ENCODE results near the gene DUS4L. TPM values are rescaled to one million over a fixed set of nuclear protein-coding genes. Genes with fewer than 3 reads are reported as not detected.

The DUS4L gene
- total RNA-seq, 1 donor from 2014 or later, result 14.2 TPM

DNA sequence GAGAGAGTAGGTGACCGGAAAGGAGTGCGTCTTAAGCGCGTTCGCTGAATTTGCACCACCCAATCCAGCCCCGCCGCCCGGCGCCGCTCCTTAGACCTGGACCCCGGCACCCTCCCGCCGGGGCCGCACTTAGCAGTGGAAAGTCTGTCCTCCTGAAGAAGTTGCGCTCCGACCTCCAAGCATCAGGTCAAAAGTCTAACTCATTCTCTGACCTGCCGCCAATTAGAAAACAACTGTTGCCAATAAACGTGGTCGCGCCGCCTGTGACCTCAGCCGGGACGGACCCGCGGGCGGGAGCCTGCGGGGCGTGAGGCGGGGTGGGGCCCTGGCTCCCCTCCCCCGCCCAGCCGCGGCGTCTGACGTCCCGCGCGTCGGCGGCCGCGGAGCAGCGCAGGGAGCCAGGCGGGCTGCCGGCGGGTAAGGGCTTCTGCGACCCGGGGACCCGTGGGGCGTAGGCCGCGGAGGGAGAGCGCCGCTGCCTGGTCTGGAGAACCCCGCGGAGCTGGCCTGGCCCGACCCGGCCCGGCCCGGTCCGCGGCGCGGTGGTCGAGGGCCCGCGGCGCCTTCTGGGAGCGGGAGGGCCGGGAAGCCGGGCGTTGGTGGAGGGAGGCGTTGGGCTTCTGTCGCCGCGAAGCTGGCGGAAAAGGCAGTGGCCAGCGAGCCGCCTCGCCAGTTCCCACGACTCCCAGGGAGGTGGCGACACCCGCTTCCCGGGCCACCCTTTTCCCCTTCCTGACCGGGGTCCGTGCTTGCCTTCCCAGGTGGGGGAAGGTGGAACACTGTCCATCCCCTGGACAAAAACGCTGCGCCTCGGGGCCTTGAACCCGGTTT lies 16.3 kb downstream of the DUS4L start, which contains the start of gene BCAP29:
TSS of gene BCAP29 (plus strand) at position 362 of the 831 bp plus-strand sequence. CDS start 527 bp downstream, outside the sequence.
- H3K4me3 ChIP-seq (ENCODE audit: low read depth, low read length), result peak within 1 kb of the TSS; percentile 73
- no peak for DNase-seq (ENCODE audit: low read depth)
- TF ChIP-seq, protein P1, sequence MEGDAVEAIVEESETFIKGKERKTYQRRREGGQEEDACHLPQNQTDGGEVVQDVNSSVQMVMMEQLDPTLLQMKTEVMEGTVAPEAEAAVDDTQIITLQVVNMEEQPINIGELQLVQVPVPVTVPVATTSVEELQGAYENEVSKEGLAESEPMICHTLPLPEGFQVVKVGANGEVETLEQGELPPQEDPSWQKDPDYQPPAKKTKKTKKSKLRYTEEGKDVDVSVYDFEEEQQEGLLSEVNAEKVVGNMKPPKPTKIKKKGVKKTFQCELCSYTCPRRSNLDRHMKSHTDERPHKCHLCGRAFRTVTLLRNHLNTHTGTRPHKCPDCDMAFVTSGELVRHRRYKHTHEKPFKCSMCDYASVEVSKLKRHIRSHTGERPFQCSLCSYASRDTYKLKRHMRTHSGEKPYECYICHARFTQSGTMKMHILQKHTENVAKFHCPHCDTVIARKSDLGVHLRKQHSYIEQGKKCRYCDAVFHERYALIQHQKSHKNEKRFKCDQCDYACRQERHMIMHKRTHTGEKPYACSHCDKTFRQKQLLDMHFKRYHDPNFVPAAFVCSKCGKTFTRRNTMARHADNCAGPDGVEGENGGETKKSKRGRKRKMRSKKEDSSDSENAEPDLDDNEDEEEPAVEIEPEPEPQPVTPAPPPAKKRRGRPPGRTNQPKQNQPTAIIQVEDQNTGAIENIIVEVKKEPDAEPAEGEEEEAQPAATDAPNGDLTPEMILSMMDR (conservative IDR thresholded peaks at IDR 0.05; ENCODE audit: low read depth, low read length), result peak; percentile 31

DNA sequence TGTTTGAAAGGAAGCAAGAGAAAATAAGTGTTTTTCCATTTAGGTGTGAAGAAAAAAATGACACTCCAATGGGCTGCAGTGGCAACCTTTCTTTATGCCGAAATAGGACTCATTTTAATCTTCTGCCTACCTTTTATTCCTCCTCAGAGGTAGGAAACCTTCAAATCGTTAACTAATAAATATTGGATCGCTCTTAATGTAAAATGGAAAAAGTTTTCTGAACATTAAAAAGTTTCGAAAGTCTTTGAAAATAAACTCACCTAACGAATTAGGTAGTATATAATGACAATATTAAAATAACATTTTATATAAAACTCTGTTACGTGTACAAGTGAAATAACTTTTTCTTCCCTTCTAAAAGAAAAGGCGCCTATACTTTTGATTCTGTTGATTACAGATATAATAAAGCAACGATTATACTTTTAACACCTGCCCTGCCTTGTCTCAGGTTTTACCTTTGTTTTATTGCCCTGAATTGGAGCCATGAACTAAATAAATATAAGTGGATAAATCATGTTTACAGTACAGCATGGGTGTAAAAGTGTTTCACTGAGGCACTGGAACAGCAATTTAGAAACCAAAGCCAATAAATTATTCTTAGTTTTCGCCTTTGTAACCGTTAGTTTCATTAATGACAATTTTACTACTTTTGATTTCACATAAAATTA lies 17.1 kb downstream of the DUS4L start:
- TF ChIP-seq, protein P1 (conservative IDR thresholded peaks at IDR 0.05; ENCODE audit: low read depth, low read length), result no peak
- peak overlapping the region; percentile 73 for H3K4me3 ChIP-seq (ENCODE audit: low read depth, low read length)

DNA sequence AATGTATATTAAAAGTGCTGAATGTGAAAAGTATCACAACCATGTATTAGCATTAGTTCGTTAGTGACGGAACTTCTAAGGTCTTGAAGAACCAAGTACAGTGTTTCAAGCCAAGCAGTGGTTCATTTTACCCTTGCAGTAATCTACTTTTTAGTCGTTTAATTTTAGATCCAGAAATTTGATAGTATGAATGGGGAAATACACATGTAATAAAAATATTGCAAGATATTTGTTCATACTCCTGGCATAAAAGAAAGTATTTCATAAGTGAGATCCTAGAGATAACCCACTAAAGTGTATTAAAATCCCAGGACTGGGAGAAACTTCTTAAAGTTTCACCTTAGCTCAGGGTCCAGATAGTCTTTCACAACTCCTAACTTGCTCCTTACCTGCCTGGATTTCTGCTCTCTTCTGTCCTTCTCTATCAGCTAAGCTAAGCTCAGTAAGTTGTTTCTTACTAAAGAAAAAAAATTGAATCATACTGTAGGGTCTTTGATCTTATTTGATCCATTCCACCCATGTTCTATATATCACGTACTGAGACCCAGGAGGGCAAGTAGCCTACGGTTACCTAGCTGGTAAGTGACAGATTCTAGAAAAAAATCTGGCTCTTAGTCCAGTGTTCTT lies 17.7 kb downstream of the DUS4L start:
- no peak for DNase-seq (ENCODE audit: low read depth)

More for the DNA sequence above, 17.1 kb downstream of the DUS4L start:
- no peak for DNase-seq (ENCODE audit: low read depth)

DNA sequence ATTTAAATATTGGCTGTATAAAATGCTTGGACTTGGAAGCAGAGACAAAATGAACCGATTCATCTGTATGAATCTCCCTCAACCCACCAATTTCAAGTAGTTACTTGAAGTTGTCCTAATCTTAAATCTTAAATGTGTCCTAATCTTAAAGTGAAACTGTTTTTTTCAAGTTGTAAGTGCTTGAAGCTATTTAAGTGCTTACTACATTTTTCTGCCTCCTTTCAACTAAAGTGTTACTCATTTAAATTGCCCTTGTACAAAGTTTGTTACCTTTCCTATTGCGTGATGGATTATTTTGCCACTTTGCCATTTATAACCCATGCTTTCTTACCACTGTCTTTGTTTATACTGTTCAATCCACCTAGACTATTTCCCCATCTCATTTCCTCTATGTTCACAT lies 19.1 kb downstream of the DUS4L start:
- no peak for DNase-seq (ENCODE audit: low read depth)
- H3K4me3 ChIP-seq (ENCODE audit: low read depth, low read length), result no peak overlapping the region
- TF ChIP-seq, protein P1 (conservative IDR thresholded peaks at IDR 0.05; ENCODE audit: low read depth, low read length), result no peak

More for the DNA sequence above, 17.7 kb downstream of the DUS4L start:
- TF ChIP-seq, protein P1 (conservative IDR thresholded peaks at IDR 0.05; ENCODE audit: low read depth, low read length), result no peak
- peak overlapping the region; percentile 73 for H3K4me3 ChIP-seq (ENCODE audit: low read depth, low read length)

DNA sequence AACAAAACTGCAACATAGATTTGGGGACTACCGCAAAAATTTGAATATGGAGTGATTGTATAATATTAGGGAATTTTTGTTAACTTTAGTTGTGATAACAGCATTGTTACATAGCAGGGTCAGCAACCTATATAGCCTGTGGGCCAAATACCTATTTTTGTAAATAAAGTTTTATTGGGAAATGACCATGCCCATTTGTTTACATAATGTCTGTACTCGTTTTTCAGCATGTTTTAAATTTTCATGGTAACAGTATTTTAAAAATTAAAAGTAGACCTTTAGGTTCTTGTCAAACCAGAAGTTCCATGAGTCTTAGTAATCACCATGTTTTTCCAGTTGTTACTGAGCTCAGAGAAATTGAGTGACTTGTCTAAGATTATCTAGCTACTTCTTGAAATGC lies 20.9 kb downstream of the DUS4L start:
- no peak for DNase-seq (ENCODE audit: low read depth)
- TF ChIP-seq, protein P1 (conservative IDR thresholded peaks at IDR 0.05; ENCODE audit: low read depth, low read length), result no peak
- H3K4me3 ChIP-seq (ENCODE audit: low read depth, low read length), result no peak overlapping the region

DNA sequence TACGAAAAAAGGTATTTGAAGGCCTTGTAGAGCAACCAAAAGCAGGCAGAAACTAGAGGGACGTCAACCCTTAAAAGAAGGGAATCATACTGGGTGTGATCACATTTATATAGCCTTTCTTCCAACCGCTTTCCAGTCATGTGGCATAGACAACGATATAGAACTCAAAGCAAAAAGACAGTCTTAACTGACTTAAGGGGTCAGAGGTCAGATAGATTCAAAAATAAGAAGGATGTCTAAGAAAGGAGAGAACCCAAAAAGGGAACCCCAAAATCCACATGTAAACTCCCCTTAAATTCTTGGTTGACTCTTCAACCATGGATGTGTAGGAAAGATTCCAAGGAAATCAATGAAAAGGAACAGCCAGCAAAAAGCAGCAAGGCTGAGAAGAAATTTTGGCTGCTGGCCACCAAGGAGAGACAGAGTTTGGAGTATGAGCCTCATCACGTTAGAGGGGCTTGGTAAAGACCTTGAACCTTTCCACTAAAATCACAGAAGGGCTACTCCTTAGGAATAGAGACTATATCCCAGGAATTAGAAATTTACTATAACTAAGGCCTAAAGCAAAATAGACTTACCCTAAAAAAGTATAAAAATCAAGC lies 24.9 kb downstream of the DUS4L start:
- TF ChIP-seq, protein P1 (conservative IDR thresholded peaks at IDR 0.05; ENCODE audit: low read depth, low read length), result no peak

More for the DNA sequence above, 24.9 kb downstream of the DUS4L start:
- no peak for DNase-seq (ENCODE audit: low read depth)
- H3K4me3 ChIP-seq (ENCODE audit: low read depth, low read length), result no peak overlapping the region
